GM21367 (cell line): ENCODE results near the gene CTXND1.

ENCODE experiments used
- ATAC-seq: cut with Tn5 transposase; IDR thresholded peaks from one replicate; pipeline ENCODE4 v1.9.1; 2021; ENCODE audit not compliant: unreplicated experiment

CTXND1 gene

GRCh38 chr15:80259942-80260510 lies 8.0 kb upstream of the CTXND1 start:
- no peak for ATAC-seq

- ATAC-seq = no peak
These were observed 439 bp downstream of the CTXND1 start for GRCh38 chr15:80251428-80252120.

GRCh38 chr15:80250614-80251427 lies 1.2 kb downstream of the CTXND1 start:
- no peak for ATAC-seq

GRCh38 chr15:80249973-80250372 lies 2.0 kb downstream of the CTXND1 start:
- ATAC-seq = no peak

GRCh38 chr15:80247320-80247719 lies 4.7 kb downstream of the CTXND1 start:
- ATAC-seq = no peak

- ATAC-seq = no peak
These were observed 5.6 kb downstream of the CTXND1 start for GRCh38 chr15:80246425-80246894.

- ATAC-seq = no peak
These were observed 9.2 kb downstream of the CTXND1 start for GRCh38 chr15:80242802-80243201.

GRCh38 chr15:80242132-80242769 lies 9.8 kb downstream of the CTXND1 start:
- peak; percentile 62 for ATAC-seq

- no peak for ATAC-seq
These were observed 10.5 kb downstream of the CTXND1 start for GRCh38 chr15:80241508-80241907.

GRCh38 chr15:80240276-80240675 lies 11.7 kb downstream of the CTXND1 start:
- ATAC-seq = no peak

GRCh38 chr15:80234883-80235282 lies 17.1 kb downstream of the CTXND1 start:
- peak; percentile 49 for ATAC-seq

GRCh38 chr15:80233581-80233980 lies 18.4 kb downstream of the CTXND1 start:
- no peak for ATAC-seq

GRCh38 chr15:80231371-80231770 lies 20.6 kb downstream of the CTXND1 start:
- no peak for ATAC-seq

GRCh38 chr15:80228959-80229610 lies 22.9 kb downstream of the CTXND1 start:
- ATAC-seq = no peak

GRCh38 chr15:80219955-80220354 lies 32.1 kb downstream of the CTXND1 start:
- no peak for ATAC-seq

- ATAC-seq = no peak
These were observed 34.6 kb downstream of the CTXND1 start for GRCh38 chr15:80217327-80217900.

- ATAC-seq = no peak
These were observed 35.1 kb downstream of the CTXND1 start for GRCh38 chr15:80216911-80217310.

- no peak for ATAC-seq
These were observed 35.9 kb downstream of the CTXND1 start for GRCh38 chr15:80216141-80216540.

GRCh38 chr15:80214910-80215309 lies 37.1 kb downstream of the CTXND1 start:
- ATAC-seq = no peak

GRCh38 chr15:80211976-80212375 lies 40.0 kb downstream of the CTXND1 start:
- no peak for ATAC-seq
